Adrenal gland (tissue), 12 donors: ENCODE results near the gene PSMD5. TPM values are rescaled to one million over a fixed set of nuclear protein-coding genes. Genes with fewer than 3 reads are reported as not detected.

ENCODE experiments used
- DNase-seq, 7 donors: peaks; one replicate each; pipeline ENCODE4 v3.0.0-alpha.2; 2019 to 2020
- H3K27ac ChIP-seq, 5 donors: fragments of 200-600 bp; sonication (generic) in 4 of 5; 1 replicate in 3 of 5; 2 replicates in 2 of 5; pipeline versions ENCODE4 v1.5.1 to v1.8.0; 2016 to 2020; ENCODE audit warnings: mild to moderate bottlenecking in 1 of 5
- H3K27me3 ChIP-seq: fragments of 200-600 bp; 2 replicates; pipeline ENCODE4 v1.8.0; 2021
- H3K36me3 ChIP-seq, 2 donors: fragments of 200-600 bp; replicated peaks in 1 of 2; 1 replicate in 1 of 2; 2 replicates in 1 of 2; pipeline versions ENCODE4 v1.5.1 to v1.8.0; 2018 to 2022
- H3K4me1 ChIP-seq, 2 donors: fragments of 200-600 bp; replicated peaks in 1 of 2; 1 replicate in 1 of 2; 2 replicates in 1 of 2; pipeline versions ENCODE4 v1.5.1 to v1.8.0; 2018 to 2021
- H3K4me3 ChIP-seq, 4 donors: fragments of 200-600 bp; sonication (generic) in 3 of 4; one replicate each; pipeline ENCODE4 v1.5.1; 2016 to 2018
- H3K9me3 ChIP-seq, 3 donors: fragments of 200-600 bp; sonication (generic) in 1 of 3; replicated peaks in 1 of 3; 1 replicate in 2 of 3; 2 replicates in 1 of 3; pipeline versions ENCODE4 v1.5.1 to v1.8.0; 2016 to 2021
- POLR2A ChIP-seq, 2 donors: fragments of 450-650 bp; IDR thresholded peaks; one replicate each; pipeline ENCODE4 v1.6.1; 2017; ENCODE audit warnings: antibody characterized with exemption in 2 of 2, mild to moderate bottlenecking in 2 of 2, moderate library complexity in 1 of 2
- WGBS, 4 donors: extraction: QIAGEN DNeasy Blood & Tissue Kit in 2 of 4; methylation state at CpG; one replicate each; pipeline versions ENCODE4 v1.1.5 to v1.1.7; 2013 to 2017; 5-methylcytosine and 5-hydroxymethylcytosine counted together
- intact Hi-C, 2 donors: fragments of 100-400 bp; cut with DNase I; formaldehyde crosslinking; loops; one replicate each; pipeline versions ENCODE4 v1.14.1 to v1.15.0; 2022 to 2023
- polyA plus RNA-seq, 3 donors: library from polyadenylated mRNA; stranded (reverse); fragments of 200-250 nt in 2 of 3; fragments of 350-450 nt in 1 of 3; fragmentation: Illumina TruSeq in 1 of 3; extraction: RNeasy Lipid Tissue Mini Kit (QIAGEN cat#74804) in 1 of 3; gene quantifications; one replicate each; pipeline ENCODE4 v1.2.3, GENCODE V29; 2013 to 2014
- total RNA-seq, 9 donors: library from RNA; depleted of rRNA in 4 of 9; stranded (reverse); fragments of >200 nt in 4 of 9; fragments of 120-200 nt in 1 of 9; fragmentation: NEBNext Ultra II Directional in 1 of 9; extraction: Animal tissue kit (Norgen Biotek cat#: 25700) in 1 of 9; gene quantifications; one replicate each; pipeline versions ENCODE4 v1.1.0 to v1.2.4, GENCODE V29; 2013 to 2023
- TF ChIP-seq, protein P1 (sequence below), 6 experiments: fragments of 450-650 bp in 4 of 6; fragments of 200-600 bp in 2 of 6; sonication (generic) in 1 of 6; IDR thresholded peaks; 1 replicate in 5 of 6; 2 replicates in 1 of 6; pipeline versions ENCODE4 v1.5.1 to v1.8.0; 2016 to 2021; ENCODE audit warnings: antibody characterized with exemption in 6 of 6, mild to moderate bottlenecking in 2 of 6, moderate library complexity in 1 of 6
- donor health status: healthy with polysubstance abuse.
- donor health status: Bipolar disorder and iron deficiency.
- donor health status: DM: yes; HTN: yes; CAD: no.
- donor health status: DM: no; HTN: no; CAD: no.
- donor health status: DM: no; HTN: no; CAD: no.
- donor health status: DM: yes; HTN: yes; CAD: no.

The PSMD5 gene
- total and polyA plus RNA-seq, 12 donors = 15.6 to 78.8 (median 46.0) TPM

DNA sequence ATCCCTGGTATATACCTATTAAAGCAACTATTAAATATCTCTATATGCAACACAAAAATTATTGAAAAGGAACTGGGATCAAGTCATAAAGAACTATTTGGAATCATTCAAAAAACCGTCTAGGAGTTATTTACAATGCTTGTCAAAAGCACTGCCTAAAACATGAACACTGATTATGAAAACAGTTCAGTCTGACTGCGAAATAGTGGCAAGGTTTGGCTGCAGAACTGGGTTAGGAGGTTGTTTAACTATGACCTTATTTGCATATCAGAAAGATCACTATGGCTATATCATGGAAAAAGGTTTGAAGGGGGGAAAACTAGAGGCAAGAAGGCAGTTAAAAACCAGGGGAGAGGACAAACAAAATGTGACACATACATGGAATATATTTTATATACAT, 61.5 kb downstream of the PSMD5 start:
- peaks cover 0 to 24% of the 10 kb centered on the region in 2 donors for H3K36me3 ChIP-seq
- TF ChIP-seq, protein P1, sequence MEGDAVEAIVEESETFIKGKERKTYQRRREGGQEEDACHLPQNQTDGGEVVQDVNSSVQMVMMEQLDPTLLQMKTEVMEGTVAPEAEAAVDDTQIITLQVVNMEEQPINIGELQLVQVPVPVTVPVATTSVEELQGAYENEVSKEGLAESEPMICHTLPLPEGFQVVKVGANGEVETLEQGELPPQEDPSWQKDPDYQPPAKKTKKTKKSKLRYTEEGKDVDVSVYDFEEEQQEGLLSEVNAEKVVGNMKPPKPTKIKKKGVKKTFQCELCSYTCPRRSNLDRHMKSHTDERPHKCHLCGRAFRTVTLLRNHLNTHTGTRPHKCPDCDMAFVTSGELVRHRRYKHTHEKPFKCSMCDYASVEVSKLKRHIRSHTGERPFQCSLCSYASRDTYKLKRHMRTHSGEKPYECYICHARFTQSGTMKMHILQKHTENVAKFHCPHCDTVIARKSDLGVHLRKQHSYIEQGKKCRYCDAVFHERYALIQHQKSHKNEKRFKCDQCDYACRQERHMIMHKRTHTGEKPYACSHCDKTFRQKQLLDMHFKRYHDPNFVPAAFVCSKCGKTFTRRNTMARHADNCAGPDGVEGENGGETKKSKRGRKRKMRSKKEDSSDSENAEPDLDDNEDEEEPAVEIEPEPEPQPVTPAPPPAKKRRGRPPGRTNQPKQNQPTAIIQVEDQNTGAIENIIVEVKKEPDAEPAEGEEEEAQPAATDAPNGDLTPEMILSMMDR (IDR thresholded peaks at IDR 0.05) = no peak
- TF ChIP-seq POLR2A (IDR thresholded peaks at IDR 0.05) = no peak
- no peak for DNase-seq
- peaks cover 8 to 17% of the 10 kb centered on the region in 2 donors for H3K4me1 ChIP-seq
- H3K9me3 ChIP-seq = no peaks in the 10 kb centered on the region
- 71 to 82% (median 76%) methylated on average over 2 of the region's 2 CpGs for WGBS, 4 donors
- no peak overlapping the region for H3K4me3 ChIP-seq
- H3K27me3 ChIP-seq = no peaks in the 10 kb centered on the region
- intact Hi-C loops = no loop called here
- H3K27ac ChIP-seq = no peak overlapping the region

- Histone ChIP-seq H3K4me3 (no peak overlapping the region), H3K27ac (no peak overlapping the region), H3K9me3 (no peaks in the 10 kb centered on the region), H3K36me3 (peaks cover 0 to 29% of the 10 kb centered on the region in 2 donors), H3K27me3 (no peaks in the 10 kb centered on the region), H3K4me1 (peaks cover 8 to 17% of the 10 kb centered on the region in 2 donors)
- intact Hi-C loops = no loop called here
- TF ChIP-seq POLR2A (IDR thresholded peaks at IDR 0.05) = no peak
- TF ChIP-seq, protein P1 (IDR thresholded peaks at IDR 0.05) = no peak
- WGBS, 4 donors = 92 to 98% (median 98%) methylated on average over 3 of the region's 3 CpGs
- no peak for DNase-seq
These were observed 62.4 kb downstream of the PSMD5 start for GRCh38 chr9:120780367-120780766.

DNA sequence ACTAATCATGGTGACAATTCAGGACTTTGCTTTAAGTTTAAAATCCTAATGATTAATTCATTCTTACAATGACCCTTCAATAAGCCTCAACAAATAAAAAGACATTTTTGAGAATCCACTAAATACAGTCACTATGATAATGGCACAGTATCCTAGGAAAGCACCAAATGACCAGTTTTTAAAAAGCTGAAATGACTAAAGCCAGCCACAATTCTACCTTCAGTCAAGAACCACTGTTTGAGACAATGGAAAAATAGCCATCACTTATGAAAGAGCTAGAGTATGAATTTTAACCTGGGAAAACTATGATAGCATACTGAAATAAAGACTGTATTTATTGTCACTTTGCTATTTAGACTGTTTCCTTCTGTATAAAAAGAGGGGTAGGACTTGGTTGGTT, 63.5 kb downstream of the PSMD5 start:
- TF ChIP-seq POLR2A (IDR thresholded peaks at IDR 0.05) = no peak
- TF ChIP-seq, protein P1 (IDR thresholded peaks at IDR 0.05) = no peak
- Histone ChIP-seq H3K4me1 (peaks cover 8 to 16% of the 10 kb centered on the region in 2 donors), H3K27ac (no peak overlapping the region), H3K27me3 (no peaks in the 10 kb centered on the region), H3K9me3 (no peaks in the 10 kb centered on the region), H3K36me3 (peaks cover 0 to 40% of the 10 kb centered on the region in 2 donors), H3K4me3 (no peak overlapping the region)
- DNase-seq = no peak
- intact Hi-C loops = no loop called here

GRCh38 chr9:120778758-120779157, 64.0 kb downstream of the PSMD5 start:
- TF ChIP-seq POLR2A (IDR thresholded peaks at IDR 0.05) = no peak
- TF ChIP-seq, protein P1 (IDR thresholded peaks at IDR 0.05) = no peak
- Histone ChIP-seq H3K36me3 (peaks cover 0 to 45% of the 10 kb centered on the region in 2 donors), H3K27ac (no peak overlapping the region), H3K4me1 (peaks cover 6 to 11% of the 10 kb centered on the region in 2 donors), H3K4me3 (no peak overlapping the region), H3K27me3 (no peaks in the 10 kb centered on the region), H3K9me3 (no peaks in the 10 kb centered on the region)
- no peak for DNase-seq
- WGBS, 4 donors = 46 to 67% (median 57%) methylated on average over 2 of the region's 2 CpGs
- intact Hi-C loops = no loop called here
